GM18498 (cell line): Measurements from ENCODE around the gene AHCYL2.
"Not testable (repeated sequence)": the region's sequence is repeated elsewhere in the genome, so short reads cannot be mapped to it uniquely, and the experiment has no call there.

Experiments
- ATAC-seq: cut with Tn5 transposase; IDR thresholded peaks from one replicate; pipeline ENCODE4 v1.9.1; 2021; ENCODE audit warnings: mild to moderate bottlenecking, moderate library complexity; ENCODE audit not compliant: unreplicated experiment

The AHCYL2 gene

GRCh38 chr7:129282865-129283264 lies 58.0 kb downstream of the AHCYL2 start:
- ATAC-seq = no peak

GRCh38 chr7:129283936-129284335 lies 59.1 kb downstream of the AHCYL2 start:
- ATAC-seq = no peak

GRCh38 chr7:129285111-129285510 lies 60.3 kb downstream of the AHCYL2 start:
- no peak for ATAC-seq

- ATAC-seq = no peak
Measured at GRCh38 chr7:129292861-129293260, 68.0 kb downstream of the AHCYL2 start.

GRCh38 chr7:129295015-129295423 lies 70.2 kb downstream of the AHCYL2 start:
- no peak for ATAC-seq

- no peak for ATAC-seq
Measured at GRCh38 chr7:129298268-129298893, 73.6 kb downstream of the AHCYL2 start.

- no peak for ATAC-seq
Measured at GRCh38 chr7:129299889-129300288, 75.1 kb downstream of the AHCYL2 start.

GRCh38 chr7:129300299-129300698 lies 75.5 kb downstream of the AHCYL2 start:
- ATAC-seq = not testable (repeated sequence)

GRCh38 chr7:129307592-129307991 lies 82.8 kb downstream of the AHCYL2 start:
- no peak for ATAC-seq

- ATAC-seq = no peak
Measured at GRCh38 chr7:129308047-129308446, 83.2 kb downstream of the AHCYL2 start.

- no peak for ATAC-seq
Measured at GRCh38 chr7:129311429-129311828, 86.6 kb downstream of the AHCYL2 start.

GRCh38 chr7:129313282-129313681 lies 88.5 kb downstream of the AHCYL2 start:
- ATAC-seq = no peak

GRCh38 chr7:129315960-129316359 lies 91.1 kb downstream of the AHCYL2 start:
- ATAC-seq = no peak

- ATAC-seq = no peak
Measured at GRCh38 chr7:129317450-129317849, 92.6 kb downstream of the AHCYL2 start.

GRCh38 chr7:129327076-129327475 lies 102.2 kb downstream of the AHCYL2 start:
- no peak for ATAC-seq

GRCh38 chr7:129332254-129333035 lies 107.6 kb downstream of the AHCYL2 start:
- no peak for ATAC-seq

- ATAC-seq = no peak
Measured at GRCh38 chr7:129334473-129334872, 109.6 kb downstream of the AHCYL2 start.

- no peak for ATAC-seq
Measured at GRCh38 chr7:129338450-129338849, 113.6 kb downstream of the AHCYL2 start.

- ATAC-seq = no peak
Measured at GRCh38 chr7:129341212-129341611, 116.4 kb downstream of the AHCYL2 start.

GRCh38 chr7:129341816-129342806 lies 117.3 kb downstream of the AHCYL2 start:
- no peak for ATAC-seq

GRCh38 chr7:129343099-129343700 lies 118.4 kb downstream of the AHCYL2 start:
- ATAC-seq = no peak
